OCI-M1 (cell line): ENCODE measurements around the gene C3orf38.
A peak's percentile ranks its signal among the peaks of the same experiment; 100 is the strongest.
"Not testable (repeated sequence)": the region's sequence is repeated elsewhere in the genome, so short reads cannot be mapped to it uniquely, and the experiment has no call there.

Experiments used
- DNase-seq: peaks from one replicate; lab custom pipeline; 2025; lab: John Stamatoyannopoulos, UW

Gene C3orf38

GRCh38 chr3:88149509-88150362, at the start of gene C3orf38:
Gene C3orf38 (plus strand): TSS chr3:88149959. CDS start chr3:88150053, 94 bp downstream.
- DNase-seq = peak; percentile 97

DNA sequence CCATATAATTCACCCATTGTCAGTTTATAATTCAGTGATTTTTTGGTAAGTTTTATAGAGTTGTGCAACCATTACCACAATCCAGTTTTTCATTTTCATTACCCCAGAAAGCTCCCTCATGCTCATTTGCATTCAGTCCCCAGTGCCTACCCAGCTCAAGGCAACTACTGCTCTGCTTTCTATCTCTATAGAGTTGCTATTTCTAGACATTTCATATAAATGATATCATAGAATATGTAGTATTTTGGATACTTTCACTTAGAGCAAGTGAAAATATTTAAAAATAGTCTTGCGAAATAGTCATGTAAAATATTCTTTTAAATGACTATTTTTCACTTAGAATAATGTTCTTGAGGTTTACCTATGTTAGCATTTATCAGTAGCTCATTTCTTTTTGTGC, 48.6 kb upstream of the C3orf38 start:
- DNase-seq = no peak

- DNase-seq = no peak
Observed at GRCh38 chr3:88105325-88105724, 44.4 kb upstream of the C3orf38 start.

DNA sequence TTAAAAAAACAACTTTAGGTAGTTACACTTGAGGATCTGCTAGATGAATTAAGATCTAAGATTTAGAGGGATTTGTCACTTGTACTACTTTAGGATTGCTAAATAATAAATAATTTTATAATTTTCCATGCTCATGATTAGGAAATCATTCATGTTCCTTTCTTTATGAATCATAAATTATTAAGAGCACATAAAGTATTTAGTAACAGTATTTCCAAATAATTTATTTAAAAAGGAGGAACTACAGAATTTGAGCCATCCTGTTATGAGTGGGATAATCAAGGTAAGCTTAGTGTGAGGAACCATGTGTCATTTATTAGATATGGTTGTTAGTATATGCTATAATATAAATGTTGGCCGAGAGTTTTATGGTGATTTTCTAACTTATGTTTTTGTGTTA, 37.5 kb upstream of the C3orf38 start:
- DNase-seq = no peak

DNA sequence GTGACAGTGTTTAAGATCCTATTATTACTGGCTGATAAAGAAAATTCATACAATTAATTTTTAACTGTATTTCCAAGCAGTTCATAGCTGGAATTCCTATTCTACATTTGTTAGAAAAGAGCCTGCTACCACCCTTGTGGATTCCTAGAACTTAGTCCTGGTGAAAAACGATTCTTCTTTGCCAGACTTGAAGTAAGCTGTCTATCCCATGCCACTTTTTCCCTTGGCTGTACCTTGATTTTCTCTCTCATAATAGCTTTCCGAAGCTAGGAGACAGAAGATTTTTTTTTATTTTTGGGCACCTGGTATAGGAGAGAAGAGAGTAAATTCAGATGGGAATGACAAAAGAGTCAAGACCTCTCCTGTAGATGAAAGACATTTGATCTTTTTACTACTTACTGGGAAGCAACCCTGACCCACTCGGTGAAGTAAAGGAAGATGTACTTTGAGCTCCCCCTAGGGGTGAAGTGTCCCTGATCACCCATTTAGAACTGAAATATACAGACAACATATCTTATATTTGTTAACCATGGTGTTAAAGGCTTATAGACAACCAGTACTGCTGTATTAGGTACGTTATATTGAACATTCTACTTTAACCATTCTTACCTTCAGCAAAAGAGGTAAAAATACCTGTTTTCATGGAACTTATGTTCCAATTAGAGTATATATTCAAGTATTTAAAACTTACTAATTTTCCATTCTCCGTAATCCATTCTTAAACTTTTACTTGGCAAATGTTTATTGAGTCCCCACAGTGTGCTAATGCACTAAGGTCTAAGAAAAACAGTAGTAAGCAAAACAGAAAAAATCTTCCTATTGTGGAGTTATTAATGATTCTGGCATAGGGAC, 36.2 kb upstream of the C3orf38 start:
- peak; percentile 92 for DNase-seq

DNA sequence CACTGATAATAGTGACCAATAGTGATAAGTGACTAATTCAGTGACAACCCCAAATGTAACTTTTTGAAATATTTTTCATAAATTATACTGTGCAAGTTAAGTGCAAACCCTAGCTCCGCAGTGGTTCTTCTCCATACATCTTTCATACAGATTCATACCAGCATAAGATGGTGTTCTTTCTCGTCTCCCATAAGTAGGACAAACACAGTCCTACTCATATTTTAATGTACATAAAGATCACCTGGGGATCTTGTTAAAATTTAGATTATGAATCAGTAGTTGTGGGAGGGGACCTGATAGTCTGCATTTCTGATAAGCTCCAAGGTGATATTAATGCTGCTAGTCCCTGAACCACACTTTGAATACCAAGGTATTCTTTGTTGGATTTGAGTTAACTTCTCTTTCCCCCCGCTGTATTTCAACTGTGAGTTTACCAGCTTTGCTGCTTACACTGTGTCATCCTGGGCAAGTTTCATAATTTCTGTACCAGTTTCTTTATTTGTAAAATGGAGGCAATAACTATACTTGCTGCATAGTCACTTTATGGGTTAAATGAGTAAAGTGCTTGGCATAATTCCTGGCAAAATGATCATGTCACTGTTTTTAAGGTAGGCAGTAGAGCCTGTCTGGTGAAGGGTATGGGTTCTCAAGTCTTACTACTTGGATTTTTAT, 34.7 kb upstream of the C3orf38 start:
- DNase-seq = no peak

DNA sequence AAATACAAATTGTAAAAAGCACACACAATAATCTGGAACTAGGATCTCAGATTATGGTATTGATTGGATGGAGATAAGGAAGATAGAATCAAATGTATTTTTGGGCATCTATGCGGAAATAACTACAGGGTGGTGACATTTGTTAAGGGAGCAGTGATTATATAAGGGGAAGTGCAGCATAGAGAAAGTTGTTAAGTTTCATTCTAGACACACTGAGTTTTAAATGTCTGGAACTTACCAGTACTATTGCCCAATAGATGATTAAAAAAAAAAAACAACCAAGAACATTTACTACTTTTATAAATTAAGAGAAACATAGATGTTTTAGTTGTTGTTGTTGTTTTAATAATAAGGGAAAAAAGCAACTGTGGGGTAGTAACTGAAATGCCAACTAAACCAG, 32.1 kb upstream of the C3orf38 start:
- DNase-seq = no peak

- not testable (repeated sequence) for DNase-seq
Observed at GRCh38 chr3:88118603-88119002, 31.2 kb upstream of the C3orf38 start.

GRCh38 chr3:88123526-88123925, 26.2 kb upstream of the C3orf38 start:
- DNase-seq = no peak

- DNase-seq = peak; percentile 14
Observed at GRCh38 chr3:88131695-88132094, 18.1 kb upstream of the C3orf38 start.

DNA sequence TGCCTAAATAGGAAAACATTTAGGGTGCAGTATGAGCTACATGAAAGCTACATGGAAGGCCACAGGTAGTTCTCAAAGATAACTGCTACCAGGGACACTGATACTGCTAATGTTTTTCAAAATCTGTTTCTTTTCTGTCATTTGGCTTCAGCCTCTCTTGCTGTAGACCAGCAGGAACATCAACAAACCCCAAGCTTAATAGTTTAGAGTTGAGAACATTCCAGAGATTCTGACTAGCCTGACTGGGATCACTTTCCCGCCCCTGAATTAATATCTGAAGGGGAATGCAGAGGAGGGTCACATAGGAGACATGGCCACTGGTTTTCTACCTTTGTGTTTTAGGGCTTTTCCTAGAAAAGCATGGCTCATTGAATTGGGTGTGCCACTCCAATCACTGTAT, 16.9 kb upstream of the C3orf38 start:
- DNase-seq = no peak

DNA sequence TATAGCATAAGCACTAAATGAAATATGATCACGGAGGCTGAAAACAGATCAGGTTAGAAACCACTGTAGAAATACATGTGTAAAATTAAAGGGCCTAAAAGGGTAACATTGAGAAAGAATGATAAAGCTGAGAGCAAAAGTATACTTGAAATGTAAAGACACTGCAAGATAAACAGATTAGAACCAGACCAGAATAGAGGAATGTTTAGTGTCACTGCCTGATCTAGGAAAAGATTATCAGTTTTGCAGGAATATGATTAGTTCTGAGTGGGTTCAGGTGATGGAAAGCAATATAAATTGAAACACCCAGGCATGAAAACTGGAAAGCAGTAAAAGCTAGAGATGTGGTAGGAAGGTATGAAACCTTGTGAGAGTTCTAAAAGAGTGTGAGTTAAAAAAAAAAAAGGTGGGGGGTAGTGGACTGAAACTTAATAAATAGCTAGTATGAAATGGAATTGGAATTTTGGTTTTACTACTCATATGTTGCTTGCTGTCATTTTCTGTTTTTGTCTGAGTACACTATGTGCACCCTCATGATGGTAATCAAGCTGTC, 16.0 kb upstream of the C3orf38 start:
- no peak for DNase-seq

GRCh38 chr3:88137836-88138235, 11.9 kb upstream of the C3orf38 start:
- peak; percentile 33 for DNase-seq

DNA sequence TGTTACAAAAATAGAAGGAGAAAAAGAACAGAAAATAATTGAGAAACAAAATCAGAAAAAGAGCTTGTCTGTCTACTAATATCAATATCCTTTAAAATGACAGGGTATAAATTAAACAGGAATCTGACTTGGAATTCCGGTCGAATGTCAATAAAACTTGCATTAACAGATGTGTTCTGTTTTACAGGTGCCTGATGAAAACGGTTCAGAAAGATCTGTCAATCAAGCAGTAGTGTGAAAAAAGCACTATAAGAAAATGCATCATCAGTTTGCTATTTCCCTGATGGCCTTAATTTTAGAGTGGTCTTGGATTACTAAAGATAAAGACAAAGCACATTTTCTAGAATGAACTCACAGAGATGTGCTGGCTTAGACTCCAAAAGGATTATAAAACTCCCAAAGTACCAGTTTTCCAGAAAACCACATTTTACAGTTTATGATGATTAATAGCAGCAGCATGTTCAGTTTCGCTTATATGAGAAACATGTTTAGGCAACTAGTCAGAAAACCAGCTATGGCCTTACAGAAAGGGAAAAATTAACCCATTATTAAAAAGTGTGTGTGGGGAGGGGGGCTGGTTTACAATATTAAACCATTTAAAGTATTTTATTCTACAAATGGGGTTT, 8.2 kb upstream of the C3orf38 start:
- DNase-seq = no peak

GRCh38 chr3:88142094-88142624, 7.6 kb upstream of the C3orf38 start:
- DNase-seq = no peak

- DNase-seq = peak; percentile 81
Observed at GRCh38 chr3:88147261-88147660, 2.5 kb upstream of the C3orf38 start.

DNA sequence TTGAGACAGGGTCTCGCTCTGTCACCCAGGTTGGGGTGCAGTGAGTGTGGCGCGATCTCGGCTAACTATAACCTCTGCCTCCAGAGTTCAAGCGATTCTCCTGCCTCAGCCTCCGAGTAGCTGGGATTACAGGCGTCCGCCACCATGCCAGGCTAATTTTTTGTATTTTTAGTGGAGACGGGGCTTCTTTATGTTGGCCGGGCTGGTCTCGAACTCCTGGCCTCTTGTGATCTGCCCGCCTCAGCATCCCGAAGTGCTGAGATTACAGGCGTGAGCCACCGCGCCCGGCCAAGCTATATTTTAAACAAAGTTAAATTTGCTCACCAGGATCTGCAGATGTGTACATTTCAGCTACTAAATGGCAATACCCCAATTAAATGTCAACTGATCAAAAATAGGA, 1.1 kb upstream of the C3orf38 start:
- DNase-seq = no peak

- DNase-seq = no peak
Observed at GRCh38 chr3:88149101-88149508, 654 bp upstream of the C3orf38 start.

DNA sequence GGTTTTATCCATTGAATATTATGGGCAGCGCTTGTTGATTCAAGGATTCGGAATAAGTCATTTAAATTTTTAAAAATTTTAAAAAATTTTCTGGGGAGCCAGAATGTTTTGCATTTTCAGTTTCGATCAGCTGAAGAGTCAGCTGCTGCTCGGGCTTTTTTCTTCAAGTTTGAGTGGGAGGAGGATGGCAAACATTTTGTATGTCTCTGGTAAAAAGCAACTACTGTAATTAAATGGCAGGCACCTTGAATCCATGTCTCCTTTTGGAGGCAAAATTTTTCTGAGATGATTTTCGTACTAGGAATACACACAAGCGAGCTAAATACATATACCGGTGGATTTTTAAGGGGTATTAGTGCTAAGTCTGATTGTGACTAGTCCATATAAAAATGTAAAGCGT, 612 bp downstream of the C3orf38 start:
- DNase-seq = peak; percentile 78

GRCh38 chr3:88150806-88151205, 1.0 kb downstream of the C3orf38 start:
- peak; percentile 78 for DNase-seq

- DNase-seq = no peak
Observed at GRCh38 chr3:88151358-88151757, 1.6 kb downstream of the C3orf38 start.
